ENCODE results near the gene RSBN1.

The RSBN1 gene

DNA sequence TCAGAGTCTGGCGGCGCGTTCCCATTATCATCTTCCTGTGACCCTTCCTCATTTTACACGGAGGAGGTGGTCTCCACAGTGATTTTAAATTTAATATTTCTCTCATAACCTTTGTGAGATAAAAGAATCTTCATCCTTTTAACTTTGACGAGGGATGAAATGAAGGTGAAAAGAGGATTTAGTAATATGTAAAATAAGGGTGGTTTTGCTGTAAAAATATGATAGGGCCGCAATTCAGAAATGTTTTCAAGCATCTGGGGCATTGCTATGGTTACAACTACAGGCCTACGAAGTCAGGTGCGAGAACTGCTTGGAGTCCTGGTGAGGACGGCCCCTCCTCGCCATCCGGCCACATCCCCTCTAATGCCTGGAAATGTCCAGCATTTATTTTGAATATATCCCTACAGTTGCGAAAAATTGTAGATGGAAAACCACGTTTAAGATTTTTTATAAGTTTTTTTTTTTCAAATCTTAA is 422 bp upstream of the RSBN1 start:
- TF ChIP-seq, protein P1, sequence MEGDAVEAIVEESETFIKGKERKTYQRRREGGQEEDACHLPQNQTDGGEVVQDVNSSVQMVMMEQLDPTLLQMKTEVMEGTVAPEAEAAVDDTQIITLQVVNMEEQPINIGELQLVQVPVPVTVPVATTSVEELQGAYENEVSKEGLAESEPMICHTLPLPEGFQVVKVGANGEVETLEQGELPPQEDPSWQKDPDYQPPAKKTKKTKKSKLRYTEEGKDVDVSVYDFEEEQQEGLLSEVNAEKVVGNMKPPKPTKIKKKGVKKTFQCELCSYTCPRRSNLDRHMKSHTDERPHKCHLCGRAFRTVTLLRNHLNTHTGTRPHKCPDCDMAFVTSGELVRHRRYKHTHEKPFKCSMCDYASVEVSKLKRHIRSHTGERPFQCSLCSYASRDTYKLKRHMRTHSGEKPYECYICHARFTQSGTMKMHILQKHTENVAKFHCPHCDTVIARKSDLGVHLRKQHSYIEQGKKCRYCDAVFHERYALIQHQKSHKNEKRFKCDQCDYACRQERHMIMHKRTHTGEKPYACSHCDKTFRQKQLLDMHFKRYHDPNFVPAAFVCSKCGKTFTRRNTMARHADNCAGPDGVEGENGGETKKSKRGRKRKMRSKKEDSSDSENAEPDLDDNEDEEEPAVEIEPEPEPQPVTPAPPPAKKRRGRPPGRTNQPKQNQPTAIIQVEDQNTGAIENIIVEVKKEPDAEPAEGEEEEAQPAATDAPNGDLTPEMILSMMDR (IDR thresholded peaks at IDR 0.05; ENCODE audit: low read depth, low read length), result no peak
- H3K4me3 ChIP-seq (ENCODE audit: low read depth, low read length), result peak overlapping the region; percentile 54

DNA sequence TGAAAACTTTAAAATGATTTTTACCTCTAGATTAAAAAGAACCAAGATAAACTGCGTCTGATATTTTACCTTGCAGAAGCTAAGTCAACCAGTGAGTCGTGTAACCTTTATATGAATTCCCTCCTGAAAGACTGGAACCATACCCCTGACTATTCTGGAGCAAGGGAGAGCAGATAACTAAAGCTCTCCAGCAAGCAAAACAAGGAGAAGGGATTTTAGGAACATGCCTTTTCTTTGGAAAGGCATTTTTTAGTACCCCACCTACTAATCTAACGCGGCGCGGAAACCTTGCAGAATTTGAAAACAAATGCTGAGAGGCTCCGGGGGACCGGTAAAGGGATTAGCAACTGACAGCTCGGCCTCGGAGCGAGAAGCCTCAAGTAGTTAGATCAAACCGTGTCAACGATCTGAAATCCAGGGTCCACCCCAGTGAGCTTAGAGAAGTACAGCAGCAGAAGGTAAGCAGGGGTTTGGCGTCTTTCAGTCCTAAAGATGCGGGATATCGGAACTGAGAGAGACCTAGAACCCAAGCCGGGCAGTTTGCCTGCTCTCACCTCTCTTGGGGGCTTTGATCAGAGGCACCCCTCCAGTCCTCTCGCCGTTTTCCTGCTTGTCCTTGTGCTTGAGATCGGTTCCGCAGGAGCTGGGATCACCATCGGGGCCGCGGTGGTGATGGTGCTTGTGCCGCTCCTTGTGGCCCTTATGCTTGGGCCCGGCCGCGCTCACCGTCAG is 954 bp downstream of the RSBN1 start:
- H3K4me3 ChIP-seq (ENCODE audit: low read depth, low read length), result peak overlapping the region; percentile 93
- TF ChIP-seq, protein P1 (IDR thresholded peaks at IDR 0.05; ENCODE audit: low read depth, low read length), result no peak

DNA sequence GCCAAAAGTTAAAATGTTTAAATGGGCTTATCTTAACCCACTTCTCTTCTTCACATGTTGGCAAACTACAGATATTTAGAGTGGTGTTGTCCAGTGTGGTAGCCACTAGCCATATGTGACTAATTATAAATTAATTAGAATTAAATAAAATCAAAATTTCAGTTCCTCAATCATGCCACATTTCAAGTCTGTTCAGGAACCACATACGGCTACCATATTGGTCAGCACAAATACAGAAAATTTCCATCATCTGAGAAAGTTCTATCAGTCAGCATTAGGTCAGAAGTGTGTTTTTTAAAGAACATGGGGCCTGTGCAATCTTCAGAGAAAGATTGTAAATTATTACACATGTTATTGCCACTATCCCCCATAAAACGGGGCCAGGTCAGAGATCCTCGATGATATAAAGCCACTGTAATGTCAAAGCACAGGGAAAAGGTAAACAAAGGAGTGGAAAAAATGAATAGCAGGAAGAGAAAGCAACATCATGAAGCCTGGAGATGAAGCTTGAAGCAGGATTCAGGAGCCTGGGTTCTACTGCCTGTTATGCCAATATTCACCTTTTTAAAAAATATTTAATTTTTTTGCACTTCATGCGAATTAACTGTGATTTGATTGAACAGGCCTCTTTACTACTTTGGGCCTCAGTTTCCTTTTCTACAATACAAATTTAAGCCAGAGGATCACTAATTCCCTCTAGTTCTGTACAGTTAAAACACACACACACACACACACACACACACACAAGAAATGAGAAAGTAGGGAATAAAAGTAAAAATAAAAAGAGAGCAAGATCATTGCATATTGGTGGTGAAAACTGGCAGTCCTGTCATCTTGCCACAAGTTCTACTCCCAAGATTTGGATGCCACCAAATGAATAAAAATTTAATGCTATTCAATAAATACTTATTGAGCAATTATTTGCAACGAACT is 2.3 kb downstream of the RSBN1 start:
- TF ChIP-seq, protein P1 (IDR thresholded peaks at IDR 0.05; ENCODE audit: low read depth, low read length), result no peak
- H3K4me3 ChIP-seq (ENCODE audit: low read depth, low read length), result peak overlapping the region; percentile 93

DNA sequence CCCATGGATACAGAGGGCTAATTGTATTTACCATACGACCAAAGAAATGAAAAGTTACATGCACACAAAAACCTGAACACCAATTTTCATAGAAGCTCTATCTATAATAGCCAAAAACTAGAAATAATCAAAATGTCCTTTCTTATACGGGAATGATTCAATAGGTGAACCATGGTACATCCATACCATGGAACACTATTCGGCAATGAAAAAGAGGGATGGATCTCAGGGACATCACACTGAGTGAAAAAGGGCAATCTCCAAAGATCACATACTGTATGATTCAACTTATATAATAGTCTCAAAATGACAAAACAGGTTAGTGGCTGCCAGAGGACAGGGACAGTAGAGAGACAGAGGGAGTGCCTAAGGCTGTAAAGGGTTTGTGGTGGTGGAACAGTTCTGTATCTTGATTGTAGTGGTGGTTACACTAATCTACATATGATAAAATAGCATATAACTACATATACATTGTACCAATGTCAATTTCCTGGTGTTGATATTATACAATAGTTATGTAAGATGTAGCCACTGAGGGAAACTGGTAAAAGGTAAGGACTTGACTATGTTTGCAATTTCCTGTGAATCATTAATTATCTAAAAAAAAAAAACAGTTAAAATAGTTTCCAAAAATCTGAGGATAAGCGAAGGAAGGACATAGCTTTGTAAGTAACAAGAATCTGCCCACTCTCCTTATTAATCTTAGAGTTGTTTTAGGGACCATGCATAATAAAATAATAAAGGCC is 3.7 kb downstream of the RSBN1 start:
- H3K4me3 ChIP-seq (ENCODE audit: low read depth, low read length), result no peak overlapping the region
- TF ChIP-seq, protein P1 (IDR thresholded peaks at IDR 0.05; ENCODE audit: low read depth, low read length), result no peak

DNA sequence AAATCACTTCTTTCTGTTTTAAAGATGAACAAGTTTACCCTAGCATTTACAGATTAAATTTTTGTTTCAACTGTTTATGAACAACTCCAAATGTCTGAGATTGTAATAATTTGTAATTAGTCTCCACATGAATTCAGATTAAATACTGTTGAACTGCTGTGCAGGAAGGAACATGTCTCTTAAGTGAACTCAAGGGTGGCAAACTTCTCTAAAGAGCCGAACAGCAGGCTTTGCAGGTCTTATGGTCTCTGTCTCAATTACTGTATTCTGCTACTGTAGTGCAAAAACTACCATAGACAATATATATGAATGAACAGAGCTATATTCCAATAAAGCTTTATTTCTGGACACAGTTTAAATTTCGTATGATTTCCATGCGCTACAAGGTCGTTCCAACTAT is 6.6 kb downstream of the RSBN1 start:
- no peak overlapping the region for H3K4me3 ChIP-seq (ENCODE audit: low read depth, low read length)

DNA sequence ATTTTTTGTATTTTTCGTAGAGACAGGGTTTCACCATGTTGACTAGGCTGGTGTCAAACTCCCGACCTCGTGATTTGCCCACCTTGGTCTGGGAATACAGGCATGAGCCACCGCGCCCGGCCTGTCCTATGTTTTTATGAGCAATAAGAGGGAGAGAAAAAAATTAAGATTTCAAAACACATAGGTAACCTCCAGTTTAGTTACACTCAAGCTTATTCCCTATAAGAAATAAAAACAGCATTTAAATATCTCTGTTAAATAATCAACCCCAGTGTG is 7.1 kb downstream of the RSBN1 start:
- no peak overlapping the region for H3K4me3 ChIP-seq (ENCODE audit: low read depth, low read length)
- TF ChIP-seq, protein P1 (IDR thresholded peaks at IDR 0.05; ENCODE audit: low read depth, low read length), result no peak

More for the DNA sequence above, 6.6 kb downstream of the RSBN1 start:
- TF ChIP-seq, protein P1 (IDR thresholded peaks at IDR 0.05; ENCODE audit: low read depth, low read length), result no peak
